NB4 (cell line): ENCODE measurements around the gene DNAH2.
A peak's percentile ranks its signal among the peaks of the same experiment; 100 is the strongest.

Experiments used
- DNase-seq: peaks from one replicate; pipeline ENCODE4 v3.0.0; 2010; ENCODE audit warnings: low read depth
- H3K4me3 ChIP-seq: one replicate; pipeline ENCODE4 v1.5.1; 2011; ENCODE audit warnings: mild to moderate bottlenecking, low read depth, low read length, moderate library complexity
- CTCF ChIP-seq: IDR thresholded peaks from one replicate; pipeline ENCODE4 v1.5.1; 2012; ENCODE audit warnings: low read depth, low read length
- MAX ChIP-seq: IDR thresholded peaks from 2 replicates; pipeline ENCODE4 v1.6.1; 2011; ENCODE audit warnings: low read depth, low read length
- MYC ChIP-seq: IDR thresholded peaks from 2 replicates; pipeline ENCODE4 v1.6.1; 2011; ENCODE audit warnings: low read depth, low read length
- POLR2A ChIP-seq: IDR thresholded peaks from 2 replicates; pipeline ENCODE4 v1.6.1; 2011; ENCODE audit warnings: mild to moderate bottlenecking; ENCODE audit not compliant: insufficient read length; ENCODE audit errors: extremely low read depth

Gene DNAH2

GRCh38 chr17:7824021-7824924 is 106.7 kb downstream of the DNAH2 start:
- DNase-seq, result no peak
- no peak for TF ChIP-seq POLR2A
- no peak overlapping the region for H3K4me3 ChIP-seq

- DNase-seq, result peak; percentile 21
- H3K4me3 ChIP-seq, result no peak overlapping the region
- peak; percentile 53 for TF ChIP-seq MAX
- no peak for TF ChIP-seq CTCF
- no peak for TF ChIP-seq MYC
Measured at GRCh38 chr17:7825206-7825990, 107.9 kb downstream of the DNAH2 start.

- no peak for TF ChIP-seq POLR2A
- TF ChIP-seq CTCF, result no peak
- TF ChIP-seq MYC, result no peak
- no peak for TF ChIP-seq MAX
- DNase-seq, result no peak
- H3K4me3 ChIP-seq, result no peak overlapping the region
Measured at GRCh38 chr17:7830616-7831015, 113.1 kb downstream of the DNAH2 start.

- no peak overlapping the region for H3K4me3 ChIP-seq
- no peak for TF ChIP-seq MYC
- no peak for TF ChIP-seq CTCF
- no peak for TF ChIP-seq POLR2A
- no peak for TF ChIP-seq MAX
- no peak for DNase-seq
Measured at GRCh38 chr17:7831233-7831632, 113.7 kb downstream of the DNAH2 start.

GRCh38 chr17:7832431-7832830 is 114.9 kb downstream of the DNAH2 start:
- TF ChIP-seq MAX, result no peak
- TF ChIP-seq POLR2A, result no peak
- TF ChIP-seq MYC, result no peak
- no peak for TF ChIP-seq CTCF
- no peak overlapping the region for H3K4me3 ChIP-seq
- DNase-seq, result no peak

- TF ChIP-seq MAX, result no peak
- no peak for TF ChIP-seq MYC
- TF ChIP-seq CTCF, result no peak
- TF ChIP-seq POLR2A, result no peak
- H3K4me3 ChIP-seq, result peak overlapping the region; percentile 32
- DNase-seq, result no peak
Measured at GRCh38 chr17:7833011-7833794, 115.7 kb downstream of the DNAH2 start.
